ENCODE results near the gene LGI1. TPM values are rescaled to one million over a fixed set of nuclear protein-coding genes. Genes with fewer than 3 reads are reported as not detected.

The LGI1 gene
- total RNA-seq, 3 donors from 2014 or later: not detected

GRCh38 chr10:93837822-93838221 lies 80.1 kb downstream of the LGI1 start:
- Mint-ChIP-seq H3K4me1 (ENCODE audit: low read depth) (no peaks in the 10 kb centered on the region), H3K4me3 (no peak overlapping the region), H3K36me3 (ENCODE audit: insufficient read depth) (no peaks in the 10 kb centered on the region), H3K27me3 (ENCODE audit: low read depth) (peaks cover 6% of the 10 kb centered on the region), H3K9me3 (peaks cover 4% of the 10 kb centered on the region)
- no peak for DNase-seq
- ATAC-seq: no peak

- H3K9me3 Mint-ChIP-seq: peaks cover 4% of the 10 kb centered on the region
- ATAC-seq: no peak
- no peaks in the 10 kb centered on the region for H3K36me3 Mint-ChIP-seq (ENCODE audit: insufficient read depth)
- DNase-seq: no peak
- no peak overlapping the region for H3K4me3 Mint-ChIP-seq
- peaks cover 6% of the 10 kb centered on the region for H3K27me3 Mint-ChIP-seq (ENCODE audit: low read depth)
- H3K4me1 Mint-ChIP-seq (ENCODE audit: low read depth): no peaks in the 10 kb centered on the region
Measured at GRCh38 chr10:93838278-93838677, 80.5 kb downstream of the LGI1 start.

- no peak overlapping the region for H3K4me3 Mint-ChIP-seq
- no peak for DNase-seq
- no peaks in the 10 kb centered on the region for H3K36me3 Mint-ChIP-seq (ENCODE audit: insufficient read depth)
- H3K9me3 Mint-ChIP-seq: no peaks in the 10 kb centered on the region
- no peak for ATAC-seq
- H3K4me1 Mint-ChIP-seq (ENCODE audit: low read depth): no peaks in the 10 kb centered on the region
- peaks cover 7% of the 10 kb centered on the region for H3K27me3 Mint-ChIP-seq (ENCODE audit: low read depth)
Measured at GRCh38 chr10:93841961-93842360, 84.2 kb downstream of the LGI1 start.

GRCh38 chr10:93844979-93845626 lies 87.4 kb downstream of the LGI1 start:
- no peak for DNase-seq
- Mint-ChIP-seq H3K9me3 (no peaks in the 10 kb centered on the region), H3K4me1 (ENCODE audit: low read depth) (no peaks in the 10 kb centered on the region), H3K4me3 (no peak overlapping the region), H3K36me3 (ENCODE audit: insufficient read depth) (no peaks in the 10 kb centered on the region), H3K27me3 (ENCODE audit: low read depth) (peaks cover 7% of the 10 kb centered on the region)
- ATAC-seq: no peak

Other genes starting within 250 kb of the LGI1 start
- gene FFAR4, start 191.3 kb upstream of the LGI1 start, total RNA-seq: not detected
- 1 to 10 TPM in 2 of 3 donors, under 1 TPM in 1; 0.98 to 1.5 (median 1.4) TPM for gene RBP4, start 156.7 kb upstream of the LGI1 start, total RNA-seq
- not detected for gene PDE6C, start 145.4 kb upstream of the LGI1 start, total RNA-seq
- gene FRA10AC1, start 55.3 kb upstream of the LGI1 start, total RNA-seq: 10 to 100 TPM; 10.1 to 11.1 (median 10.1) TPM
- gene SLC35G1, start 136.0 kb downstream of the LGI1 start, total RNA-seq: 1 to 10 TPM; 3.3 to 4.4 (median 4.0) TPM
- under 1 TPM in 2 of 3 donors, not detected in 1; 0.03 TPM for gene PLCE1, start 236.0 kb downstream of the LGI1 start, total RNA-seq

All from activated T-cell treated with anti-CD3 and anti-CD28 coated beads, Interleukin-2, amount 50 U/mL, for 4 hours (primary cell).